ENCODE measurements around the gene CDC37L1.

DNA sequence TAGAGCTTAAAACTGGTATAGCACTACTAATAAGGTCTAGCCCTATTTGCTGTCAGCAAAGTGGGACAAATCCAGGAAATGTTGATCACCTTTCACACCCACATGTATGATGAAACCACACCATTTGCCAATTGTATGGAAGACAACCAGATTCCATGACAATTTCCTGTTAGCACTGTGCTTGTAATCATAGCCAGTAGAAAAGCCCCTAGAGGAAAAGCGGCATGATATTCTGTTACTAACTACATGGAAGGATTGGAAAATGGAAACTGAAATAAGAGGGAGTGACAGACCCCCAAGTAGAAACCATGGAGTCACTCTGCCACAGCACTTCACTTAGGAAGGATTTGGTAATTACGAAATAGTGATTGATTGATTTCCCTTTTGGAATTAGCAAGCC is 14.0 kb upstream of the CDC37L1 start:
- TF ChIP-seq SUZ12 (IDR thresholded peaks at IDR 0.05; ENCODE audit: low read length) (no peak), ZNF274 (IDR thresholded peaks at IDR 0.05; ENCODE audit: borderline replicate concordance, extremely low read depth, low read length) (no peak), POLR2A (IDR thresholded peaks at IDR 0.05; ENCODE audit: control extremely low read depth in 1 of 2, low read depth in 2 of 2, low read length in 2 of 2) (no peak), SIN3A (conservative IDR thresholded peaks at IDR 0.05 in 1 of 2, IDR thresholded peaks at IDR 0.05 in 1 of 2; ENCODE audit: low read depth in 1 of 2, low read length in 2 of 2) (no peak), TEAD4 (IDR thresholded peaks at IDR 0.05; ENCODE audit: low read depth, low read length) (no peak), SP2 (IDR thresholded peaks at IDR 0.05; ENCODE audit: low read length) (no peak), CREB1 (IDR thresholded peaks at IDR 0.05) (no peak)
- TF ChIP-seq, protein P1, sequence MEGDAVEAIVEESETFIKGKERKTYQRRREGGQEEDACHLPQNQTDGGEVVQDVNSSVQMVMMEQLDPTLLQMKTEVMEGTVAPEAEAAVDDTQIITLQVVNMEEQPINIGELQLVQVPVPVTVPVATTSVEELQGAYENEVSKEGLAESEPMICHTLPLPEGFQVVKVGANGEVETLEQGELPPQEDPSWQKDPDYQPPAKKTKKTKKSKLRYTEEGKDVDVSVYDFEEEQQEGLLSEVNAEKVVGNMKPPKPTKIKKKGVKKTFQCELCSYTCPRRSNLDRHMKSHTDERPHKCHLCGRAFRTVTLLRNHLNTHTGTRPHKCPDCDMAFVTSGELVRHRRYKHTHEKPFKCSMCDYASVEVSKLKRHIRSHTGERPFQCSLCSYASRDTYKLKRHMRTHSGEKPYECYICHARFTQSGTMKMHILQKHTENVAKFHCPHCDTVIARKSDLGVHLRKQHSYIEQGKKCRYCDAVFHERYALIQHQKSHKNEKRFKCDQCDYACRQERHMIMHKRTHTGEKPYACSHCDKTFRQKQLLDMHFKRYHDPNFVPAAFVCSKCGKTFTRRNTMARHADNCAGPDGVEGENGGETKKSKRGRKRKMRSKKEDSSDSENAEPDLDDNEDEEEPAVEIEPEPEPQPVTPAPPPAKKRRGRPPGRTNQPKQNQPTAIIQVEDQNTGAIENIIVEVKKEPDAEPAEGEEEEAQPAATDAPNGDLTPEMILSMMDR (IDR thresholded peaks at IDR 0.05; ENCODE audit: control extremely low read depth in 1 of 3, insufficient read depth in 1 of 3, low read depth in 1 of 3, low read length in 3 of 3), result no peak
- TF ChIP-seq, protein P2, sequence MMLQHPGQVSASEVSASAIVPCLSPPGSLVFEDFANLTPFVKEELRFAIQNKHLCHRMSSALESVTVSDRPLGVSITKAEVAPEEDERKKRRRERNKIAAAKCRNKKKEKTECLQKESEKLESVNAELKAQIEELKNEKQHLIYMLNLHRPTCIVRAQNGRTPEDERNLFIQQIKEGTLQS (IDR thresholded peaks at IDR 0.05; ENCODE audit: insufficient read depth, low read depth, low read length), result no peak
- TF ChIP-seq, protein P3, sequence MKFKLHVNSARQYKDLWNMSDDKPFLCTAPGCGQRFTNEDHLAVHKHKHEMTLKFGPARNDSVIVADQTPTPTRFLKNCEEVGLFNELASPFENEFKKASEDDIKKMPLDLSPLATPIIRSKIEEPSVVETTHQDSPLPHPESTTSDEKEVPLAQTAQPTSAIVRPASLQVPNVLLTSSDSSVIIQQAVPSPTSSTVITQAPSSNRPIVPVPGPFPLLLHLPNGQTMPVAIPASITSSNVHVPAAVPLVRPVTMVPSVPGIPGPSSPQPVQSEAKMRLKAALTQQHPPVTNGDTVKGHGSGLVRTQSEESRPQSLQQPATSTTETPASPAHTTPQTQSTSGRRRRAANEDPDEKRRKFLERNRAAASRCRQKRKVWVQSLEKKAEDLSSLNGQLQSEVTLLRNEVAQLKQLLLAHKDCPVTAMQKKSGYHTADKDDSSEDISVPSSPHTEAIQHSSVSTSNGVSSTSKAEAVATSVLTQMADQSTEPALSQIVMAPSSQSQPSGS (IDR thresholded peaks at IDR 0.05; ENCODE audit: low read length), result no peak
